CD4-positive, alpha-beta T cell treated with Interleukin-21 for 1 hour (primary cell): ENCODE measurements around the gene LEMD2.
A peak's percentile ranks its signal among the peaks of the same experiment; 100 is the strongest.
"Not testable (repeated sequence)": the region's sequence is repeated elsewhere in the genome, so short reads cannot be mapped to it uniquely, and the experiment has no call there.

Experiments used
- DNase-seq: peaks from one replicate; pipeline ENCODE4 v3.0.0-alpha.2; 2020

The LEMD2 gene

GRCh38 chr6:33788694-33789549 is at the start of gene LEMD2:
Gene LEMD2, minus strand, starts transcription at chr6:33789130. Its CDS starts 14 bp downstream, at chr6:33789116.
- peak; percentile 94 for DNase-seq

GRCh38 chr6:33837971-33838665 is 49.2 kb upstream of the LEMD2 start:
- no peak for DNase-seq

GRCh38 chr6:33836806-33837469 is 48.0 kb upstream of the LEMD2 start:
- no peak for DNase-seq

GRCh38 chr6:33834401-33835392 is 45.8 kb upstream of the LEMD2 start:
- no peak for DNase-seq

- DNase-seq = no peak
Measured at GRCh38 chr6:33833599-33833998, 44.7 kb upstream of the LEMD2 start.

GRCh38 chr6:33832831-33833230 is 43.9 kb upstream of the LEMD2 start:
- DNase-seq = not testable (repeated sequence)

GRCh38 chr6:33831725-33832124 is 42.8 kb upstream of the LEMD2 start:
- not testable (repeated sequence) for DNase-seq

GRCh38 chr6:33830635-33831240 is 41.8 kb upstream of the LEMD2 start:
- no peak for DNase-seq

- no peak for DNase-seq
Measured at GRCh38 chr6:33828764-33829731, 40.1 kb upstream of the LEMD2 start.

GRCh38 chr6:33828452-33828763 is 39.5 kb upstream of the LEMD2 start:
- DNase-seq = no peak

- DNase-seq = no peak
Measured at GRCh38 chr6:33827546-33828451, 38.9 kb upstream of the LEMD2 start.

- DNase-seq = no peak
Measured at GRCh38 chr6:33826537-33826936, 37.6 kb upstream of the LEMD2 start.

- no peak for DNase-seq
Measured at GRCh38 chr6:33824461-33825154, 35.7 kb upstream of the LEMD2 start.

GRCh38 chr6:33823806-33824205 is 34.9 kb upstream of the LEMD2 start:
- no peak for DNase-seq

- DNase-seq = no peak
Measured at GRCh38 chr6:33822575-33823395, 33.9 kb upstream of the LEMD2 start.

GRCh38 chr6:33820784-33821520 is 32.0 kb upstream of the LEMD2 start:
- DNase-seq = no peak

- DNase-seq = no peak
Measured at GRCh38 chr6:33820243-33820642, 31.3 kb upstream of the LEMD2 start.
